NCI-H69 (cell line): ENCODE results near the gene ANO7.
A peak's percentile ranks its signal among the peaks of the same experiment; 100 is the strongest.

Source experiments
- DNase-seq: peaks from one replicate; lab custom pipeline; 2025; lab: John Stamatoyannopoulos, UW

Gene ANO7

DNA sequence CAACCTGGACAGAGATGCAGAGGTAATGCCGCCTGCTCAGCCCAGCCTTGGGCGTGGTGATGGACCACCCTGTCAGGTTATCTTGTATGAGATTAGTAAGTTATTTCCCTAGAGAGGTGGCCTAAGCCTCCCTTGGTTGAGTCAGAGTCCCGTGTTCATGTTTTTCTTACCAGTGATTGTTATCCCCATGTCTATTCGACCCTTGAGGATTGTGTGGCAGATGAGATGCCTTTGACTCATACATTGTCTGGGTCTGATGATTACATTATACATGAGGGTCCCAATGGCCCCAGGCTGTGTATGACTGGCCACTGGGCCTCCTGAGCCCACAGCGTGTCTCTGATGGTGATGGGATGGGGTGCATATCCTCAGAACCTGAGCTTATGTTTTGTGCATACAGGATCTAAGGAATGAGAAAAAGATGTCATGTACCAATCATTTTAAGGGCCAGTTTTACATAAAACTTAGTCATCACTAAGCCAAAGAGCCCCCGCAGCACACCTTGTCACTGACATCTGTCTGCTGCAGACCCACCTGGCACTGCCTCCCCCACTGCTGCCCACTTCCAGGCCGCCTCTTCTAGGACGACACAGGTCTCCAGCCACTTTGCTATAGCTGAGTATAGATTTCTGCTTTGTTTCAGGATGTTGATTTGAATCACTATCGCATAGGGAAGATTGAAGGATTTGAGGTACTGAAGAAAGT is 30.5 kb upstream of the ANO7 start:
- DNase-seq, result no peak

DNA sequence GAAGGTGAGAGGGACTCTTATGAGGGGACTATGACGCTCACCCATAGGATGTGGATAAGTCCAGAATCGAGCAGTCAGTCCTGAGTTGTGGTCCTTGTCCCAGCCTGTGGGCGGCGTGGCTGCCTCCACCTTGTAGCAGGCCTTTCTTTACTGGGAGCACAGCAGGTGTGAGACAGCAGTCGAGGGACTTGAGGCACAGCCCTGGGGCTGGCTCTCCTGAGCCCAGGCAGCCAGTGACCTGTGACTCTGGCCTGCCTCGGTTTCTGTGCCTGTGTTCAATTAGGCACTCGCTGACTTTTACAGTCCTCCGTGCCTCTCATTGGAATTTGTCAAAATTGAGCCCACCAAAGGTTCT is 30.0 kb upstream of the ANO7 start:
- DNase-seq, result no peak

DNA sequence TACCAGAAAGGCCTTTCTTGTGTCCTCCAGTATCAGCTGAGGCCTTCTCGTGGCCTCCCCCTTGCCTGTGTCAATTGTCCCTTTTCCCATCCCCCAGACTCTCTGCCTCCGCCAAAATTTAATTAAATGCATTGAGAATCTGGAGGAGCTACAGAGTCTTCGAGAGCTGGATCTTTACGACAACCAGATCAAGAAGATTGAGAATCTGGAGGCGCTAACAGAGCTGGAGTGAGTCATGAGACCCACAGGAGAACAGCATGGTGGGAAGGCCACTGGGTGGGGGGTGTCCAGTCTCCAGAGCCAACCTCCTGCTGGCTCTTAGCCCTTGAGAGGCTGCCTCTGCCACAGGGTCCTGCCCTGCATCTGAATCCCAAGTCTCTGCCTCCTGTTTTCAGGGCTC is 29.4 kb upstream of the ANO7 start:
- no peak for DNase-seq

DNA sequence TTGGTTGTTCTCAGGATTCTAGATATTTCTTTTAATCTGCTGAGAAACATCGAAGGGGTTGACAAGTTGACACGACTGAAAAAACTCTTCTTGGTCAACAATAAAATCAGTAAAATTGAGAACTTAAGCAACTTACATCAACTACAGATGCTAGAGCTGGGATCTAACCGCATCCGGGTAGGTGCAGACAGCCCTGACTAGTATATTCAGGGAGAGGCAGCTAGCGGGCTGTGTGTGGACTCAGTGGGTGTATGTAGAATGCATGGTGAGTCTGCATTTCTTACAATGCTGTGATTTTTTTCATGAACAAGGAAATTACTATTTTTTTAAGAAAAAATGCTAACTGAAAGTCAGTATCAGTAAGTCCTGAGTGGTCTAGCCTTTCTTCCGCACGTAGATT is 28.2 kb upstream of the ANO7 start:
- DNase-seq, result no peak

DNA sequence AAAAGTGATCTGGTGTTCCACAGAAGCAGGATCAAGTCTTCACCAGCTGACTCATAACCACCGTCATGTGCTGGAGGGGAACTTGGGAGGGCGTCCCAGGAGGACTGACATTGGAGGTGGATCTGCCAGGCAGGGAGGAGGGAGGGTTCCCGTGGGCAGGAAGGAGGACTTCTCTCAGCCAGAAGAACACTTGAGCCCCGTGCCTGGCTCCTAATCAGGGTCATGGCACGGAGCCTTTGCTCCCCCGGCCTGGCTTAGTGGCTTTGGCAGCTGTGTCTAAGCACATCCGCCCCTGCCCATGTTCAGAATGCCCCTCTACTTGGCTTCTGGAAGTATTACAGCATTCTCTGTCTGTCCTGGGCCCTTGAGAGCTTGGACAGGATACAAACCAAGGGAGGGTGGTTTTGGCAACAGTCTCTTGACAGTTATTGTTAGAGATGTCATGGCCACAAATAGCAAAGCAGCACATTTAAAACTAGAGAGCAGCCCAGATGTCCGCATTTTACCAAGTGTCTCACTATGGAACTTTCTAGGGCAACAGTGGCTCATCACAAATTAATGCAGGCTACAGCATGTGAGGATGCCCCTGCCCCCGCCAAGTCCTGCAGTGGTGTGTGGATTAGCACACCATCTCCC is 26.7 kb upstream of the ANO7 start:
- DNase-seq, result no peak

DNA sequence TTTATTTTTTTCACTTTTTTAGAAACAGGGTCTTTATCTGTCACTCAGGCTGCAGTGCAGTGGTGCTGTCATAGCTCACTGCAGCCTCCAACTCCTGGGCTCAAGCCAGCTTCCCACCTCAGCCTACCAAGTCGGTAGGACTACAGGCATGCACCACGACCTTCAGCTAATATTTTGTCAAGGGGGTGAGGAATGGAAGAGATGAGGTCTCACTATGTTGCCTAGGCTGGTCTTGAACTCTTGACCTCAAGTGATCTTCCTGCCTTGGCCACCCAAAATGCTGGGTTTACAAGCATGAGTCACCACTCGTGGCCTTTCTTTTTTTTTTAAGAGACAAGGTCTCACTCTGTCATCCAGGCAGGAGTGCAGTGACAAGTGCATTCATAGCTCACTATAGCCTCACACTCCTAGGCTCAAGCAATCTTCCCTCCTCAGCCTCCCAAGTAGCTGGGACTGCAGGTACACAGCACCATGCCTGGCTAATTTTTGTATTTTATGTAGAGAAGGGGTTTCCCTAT is 24.8 kb upstream of the ANO7 start:
- DNase-seq, result no peak

DNA sequence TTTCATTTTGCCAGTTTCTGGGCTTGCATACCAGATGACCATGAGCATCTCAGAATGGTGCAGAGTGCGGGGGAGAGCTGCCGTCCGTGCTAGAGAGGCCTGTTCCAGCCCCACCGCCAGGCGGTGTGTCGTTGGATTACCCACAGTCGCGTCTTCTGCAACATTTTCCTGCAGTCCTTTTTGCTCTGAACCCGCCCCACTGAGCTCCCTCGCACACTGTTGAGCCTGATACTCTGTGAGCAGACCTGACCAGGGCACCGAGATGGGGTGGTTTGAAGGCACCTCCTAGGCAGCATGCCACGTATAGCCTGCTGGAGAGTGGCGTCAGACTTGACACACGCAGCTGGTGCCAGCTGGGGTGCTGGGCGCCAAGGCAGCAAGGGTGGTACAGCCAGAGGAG is 20.1 kb upstream of the ANO7 start:
- no peak for DNase-seq

DNA sequence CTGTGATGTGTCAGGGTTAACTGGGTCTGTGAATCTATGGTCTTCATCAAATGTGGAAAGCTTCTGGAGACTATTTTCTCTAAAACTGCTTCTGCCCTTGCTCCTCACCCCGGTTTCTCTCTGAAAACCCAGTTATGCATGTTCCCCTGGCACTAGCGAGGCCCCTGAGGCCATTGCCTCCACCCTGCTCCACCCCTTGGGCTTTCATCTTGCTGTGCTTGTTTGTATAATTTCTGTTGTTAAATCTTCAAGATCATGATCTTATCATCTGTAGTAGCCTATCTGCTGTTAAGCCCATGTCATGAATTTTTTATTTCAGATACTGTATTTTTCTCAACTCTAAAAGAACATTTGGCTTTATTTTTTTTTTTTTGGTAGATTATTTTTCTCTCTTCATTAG is 14.9 kb upstream of the ANO7 start:
- DNase-seq, result no peak

DNA sequence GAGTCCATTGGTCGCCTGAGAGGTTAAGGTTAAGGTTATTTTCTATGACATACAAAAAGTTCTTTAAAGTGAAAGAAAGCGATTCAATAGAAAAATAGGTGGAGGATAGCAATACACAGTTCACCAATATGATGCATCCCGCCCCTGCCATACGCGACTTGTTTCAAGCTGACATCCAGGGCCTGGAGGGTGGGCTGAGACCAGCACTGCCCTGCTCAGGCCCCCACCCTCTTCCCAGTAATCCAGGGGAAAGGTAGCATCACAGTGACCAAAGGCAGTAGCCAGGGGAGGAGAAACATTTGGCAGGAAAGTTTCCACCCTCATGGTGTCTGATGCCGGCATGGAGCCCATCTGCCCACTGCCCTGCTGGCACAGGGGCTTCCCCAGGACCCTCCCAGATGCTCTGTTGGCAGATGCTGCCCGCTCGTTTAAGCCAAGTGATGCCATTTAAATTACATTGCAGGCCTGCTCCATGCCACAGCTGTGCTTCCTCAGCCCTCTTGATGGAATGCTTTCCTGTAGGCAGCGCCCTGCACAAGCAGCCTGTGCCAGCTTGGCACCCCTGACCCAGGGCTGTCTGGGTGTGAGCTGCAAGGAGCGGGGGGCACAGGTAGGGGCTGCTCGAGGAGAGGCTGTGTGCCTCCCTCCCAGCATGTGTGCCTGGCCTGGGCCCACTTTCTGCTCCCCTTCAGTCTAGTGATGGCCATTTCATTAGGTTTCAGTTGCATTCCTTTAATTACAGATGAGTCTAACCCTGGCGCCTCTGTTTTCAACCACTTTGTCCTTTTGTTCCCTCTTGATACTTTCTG is 10.7 kb upstream of the ANO7 start:
- DNase-seq, result no peak

DNA sequence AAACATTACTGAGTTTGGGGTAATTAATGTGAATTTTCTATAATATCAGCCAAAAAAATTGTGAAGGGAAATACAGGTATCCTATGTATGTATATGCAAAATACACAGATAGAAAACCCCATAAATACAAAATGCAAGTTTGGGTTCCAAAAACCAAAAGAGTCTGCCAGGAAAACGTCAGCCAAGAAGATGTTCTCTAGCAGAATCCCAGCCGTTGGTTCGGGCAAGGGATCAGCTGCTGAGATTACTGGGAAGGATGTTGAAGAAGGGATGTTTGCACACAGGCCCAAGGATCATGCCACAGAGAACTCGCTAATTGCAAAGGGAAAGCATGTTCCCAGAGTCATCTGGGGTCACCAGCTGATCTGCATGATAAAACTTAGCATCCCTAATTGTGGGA is 9.5 kb upstream of the ANO7 start:
- no peak for DNase-seq

DNA sequence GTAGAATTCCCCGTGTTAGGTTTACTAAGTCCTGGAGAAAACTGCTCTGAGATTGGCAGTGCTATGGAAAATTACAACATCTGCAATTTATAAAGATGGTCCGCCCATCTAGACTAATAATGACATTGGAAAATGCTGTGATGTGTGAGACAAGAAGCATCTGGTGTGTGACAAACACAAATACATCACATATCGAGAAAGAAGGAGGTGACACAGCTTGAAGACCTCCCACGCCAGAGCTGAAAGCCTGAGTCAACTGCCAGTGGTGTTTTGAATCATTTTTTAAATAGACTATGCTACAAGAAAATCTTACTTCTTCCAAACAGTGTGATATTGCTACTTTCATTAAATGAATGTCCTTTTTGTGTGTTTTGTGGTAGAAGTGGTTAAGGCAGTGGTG is 8.6 kb upstream of the ANO7 start:
- no peak for DNase-seq

DNA sequence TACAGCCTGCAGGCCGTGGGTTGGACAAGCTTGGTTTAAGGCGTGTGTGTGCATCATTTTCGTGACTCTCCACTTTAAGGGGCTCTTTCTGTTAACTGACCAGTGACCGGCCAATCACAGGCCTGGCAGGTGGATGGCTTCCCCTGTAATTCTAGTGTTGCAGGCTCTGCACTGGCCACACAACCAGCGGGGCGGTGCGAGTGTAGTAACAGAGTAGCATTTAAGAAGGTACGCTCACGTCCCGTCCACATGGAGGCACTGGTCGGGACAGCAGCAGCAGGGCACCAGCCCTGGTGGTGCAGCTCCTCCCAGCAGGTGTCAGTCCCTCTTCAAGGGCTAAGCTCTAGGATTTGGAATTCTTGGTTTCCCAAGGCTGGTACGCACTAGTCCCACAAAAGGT is 8.0 kb upstream of the ANO7 start:
- DNase-seq, result no peak

DNA sequence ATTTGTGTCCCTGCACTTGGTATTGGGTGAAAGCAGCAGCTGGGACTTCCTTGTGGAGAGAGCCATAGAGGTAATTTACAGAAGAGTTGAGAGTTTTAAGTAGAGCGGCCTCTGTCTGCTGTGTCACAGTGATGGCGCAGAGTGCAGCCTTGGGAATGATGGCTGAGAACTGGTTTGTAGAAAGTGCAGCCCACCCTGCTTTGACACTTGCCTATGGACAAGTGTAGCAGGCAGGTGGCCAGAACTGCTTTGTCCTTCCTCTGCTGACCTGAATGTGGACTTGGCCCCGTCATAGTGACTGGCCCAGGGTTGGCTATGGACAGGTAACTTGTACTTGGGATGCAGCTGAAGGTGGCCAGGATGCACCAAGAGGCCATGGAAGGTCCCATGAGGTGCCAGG is 6.4 kb upstream of the ANO7 start:
- DNase-seq, result no peak

DNA sequence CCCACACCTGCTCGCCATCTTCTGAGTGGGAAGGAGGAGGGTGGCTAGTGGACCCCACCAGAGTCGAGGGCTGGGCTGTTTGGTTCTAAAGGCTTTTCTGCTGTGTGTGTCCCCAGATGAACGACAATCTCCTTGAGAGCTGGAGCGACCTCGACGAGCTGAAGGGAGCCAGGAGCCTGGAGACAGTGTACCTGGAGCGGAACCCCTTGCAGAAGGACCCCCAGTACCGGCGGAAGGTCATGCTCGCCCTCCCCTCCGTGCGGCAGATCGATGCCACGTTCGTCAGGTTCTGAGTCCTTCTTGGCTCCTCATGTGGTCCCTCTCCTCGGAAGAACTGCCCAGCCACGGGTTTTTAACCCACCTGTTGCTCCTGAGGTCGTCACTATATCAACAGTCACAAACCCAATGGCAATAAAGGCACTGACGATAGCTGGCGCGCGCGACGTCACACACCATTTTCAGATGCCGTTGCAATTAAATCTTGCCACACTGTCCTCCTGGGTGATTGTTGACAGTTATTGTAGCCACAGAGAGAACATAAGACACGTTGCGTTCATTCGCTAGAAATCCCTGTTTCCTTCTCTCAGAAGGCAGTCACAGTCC is 5.8 kb upstream of the ANO7 start:
- DNase-seq, result no peak

DNA sequence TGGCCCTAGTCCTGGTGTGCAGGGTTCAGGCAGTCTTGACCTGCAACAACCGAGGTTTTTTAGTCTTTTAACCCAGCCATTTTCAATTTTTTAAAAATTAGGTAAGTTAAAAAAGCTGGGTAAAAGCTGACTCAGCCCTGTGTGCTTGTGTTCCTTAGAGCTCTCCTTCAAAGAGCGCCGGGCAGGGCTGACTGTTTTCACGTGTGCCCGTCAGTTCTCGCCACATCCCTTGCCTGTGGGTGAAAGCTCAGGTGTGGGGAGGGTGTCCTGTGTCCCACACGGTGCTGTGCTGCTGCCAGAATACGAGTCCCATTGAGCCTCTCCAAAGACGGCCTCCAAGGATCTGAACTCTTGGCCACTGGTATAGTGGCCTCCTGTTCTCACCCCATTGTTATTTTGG is 5.3 kb upstream of the ANO7 start:
- DNase-seq, result no peak

DNA sequence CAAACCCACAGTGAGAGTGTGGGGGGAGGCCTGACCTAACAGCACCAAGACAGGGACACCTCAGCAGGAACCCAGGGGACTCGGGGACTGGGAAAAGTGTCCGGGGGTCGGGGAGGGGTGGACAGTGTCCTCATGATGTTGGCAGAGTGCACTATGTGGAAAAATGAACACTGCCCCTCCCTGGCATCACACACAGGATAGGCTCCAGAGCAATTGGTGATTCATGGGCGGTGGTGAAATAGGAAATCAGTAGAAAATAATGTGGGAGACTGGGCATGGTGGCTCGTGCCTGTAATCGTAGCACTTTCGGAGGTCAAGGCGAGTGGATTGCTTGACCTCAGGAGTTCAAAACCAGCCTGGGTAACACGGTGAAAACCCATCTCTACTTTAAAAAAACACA is 3.6 kb upstream of the ANO7 start:
- DNase-seq, result no peak

DNA sequence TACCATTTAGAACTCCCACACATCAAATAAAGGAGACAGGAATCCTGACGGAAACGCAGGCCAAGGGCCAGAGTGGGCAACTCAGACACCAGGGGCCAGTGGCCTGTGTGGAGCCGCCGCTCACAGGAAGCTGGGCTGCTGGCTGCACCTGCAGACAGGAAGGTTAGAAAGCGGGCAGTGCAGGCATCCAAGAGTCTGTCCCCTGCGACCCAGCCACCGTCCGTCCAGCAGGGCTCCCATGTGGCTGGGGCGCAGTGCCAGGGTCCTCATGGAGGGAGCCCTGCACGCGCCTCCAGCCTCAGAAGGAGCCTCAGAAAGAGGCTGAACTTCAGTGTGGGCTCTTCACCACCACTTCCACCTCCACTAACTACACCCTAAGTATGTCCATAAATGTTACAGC is 2.5 kb upstream of the ANO7 start:
- no peak for DNase-seq

DNA sequence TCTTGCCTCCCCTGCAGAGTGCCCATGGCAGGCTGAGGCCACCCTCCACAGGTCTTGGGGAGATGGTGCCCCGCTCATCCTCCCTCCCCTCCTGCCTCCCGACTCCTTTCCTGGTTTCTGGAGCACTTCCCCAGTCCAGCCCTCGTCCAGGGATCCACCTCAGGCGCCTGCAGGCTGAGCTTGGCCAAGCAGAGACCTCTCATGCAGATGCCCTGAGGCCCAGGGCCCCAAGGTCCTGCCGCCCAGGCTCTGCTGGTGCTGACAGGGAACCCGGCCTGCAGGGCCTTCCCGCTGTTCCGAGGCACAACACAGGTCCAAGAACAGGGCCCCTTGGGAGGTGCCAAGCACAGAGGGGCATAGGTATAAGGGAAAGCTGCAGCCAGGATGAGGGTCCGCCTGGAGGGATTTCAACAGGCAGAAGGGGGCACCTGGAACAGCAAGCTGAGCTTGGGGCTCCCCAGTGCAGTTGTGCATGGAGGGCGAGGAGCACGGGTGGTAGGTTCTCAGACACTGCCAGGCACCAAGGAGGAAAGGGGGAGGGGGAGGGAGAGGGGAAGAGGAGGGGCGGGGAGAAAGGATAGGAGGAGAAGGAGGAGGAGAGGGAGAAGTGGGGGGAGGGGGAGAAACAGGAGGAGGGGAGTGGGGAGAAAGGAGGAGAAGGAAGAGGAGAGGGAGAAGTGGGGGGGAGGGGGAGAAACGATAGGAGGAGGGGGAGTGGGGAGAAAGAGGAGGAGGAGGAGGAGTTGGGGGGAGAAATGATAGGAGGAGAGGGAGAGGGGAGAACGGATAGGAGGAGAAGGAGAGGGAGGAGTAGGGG is 1.2 kb upstream of the ANO7 start:
- peak; percentile 24 for DNase-seq

DNA sequence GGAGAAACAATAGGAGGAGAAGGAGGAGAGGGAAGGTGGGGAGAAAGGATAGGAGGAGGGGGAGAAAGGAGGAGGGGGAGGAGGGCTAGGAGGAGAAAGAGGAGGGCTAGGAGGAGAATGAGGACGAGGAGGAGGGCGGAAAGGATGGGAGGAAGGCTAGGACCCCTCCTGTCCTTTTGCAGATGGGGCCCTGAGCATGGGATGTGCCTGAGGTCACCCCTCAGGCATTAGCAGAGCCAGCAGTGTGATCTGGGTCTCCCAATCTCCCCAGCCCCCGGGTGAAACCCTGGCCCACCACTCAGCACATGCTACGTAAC is 601 bp upstream of the ANO7 start:
- no peak for DNase-seq

DNA sequence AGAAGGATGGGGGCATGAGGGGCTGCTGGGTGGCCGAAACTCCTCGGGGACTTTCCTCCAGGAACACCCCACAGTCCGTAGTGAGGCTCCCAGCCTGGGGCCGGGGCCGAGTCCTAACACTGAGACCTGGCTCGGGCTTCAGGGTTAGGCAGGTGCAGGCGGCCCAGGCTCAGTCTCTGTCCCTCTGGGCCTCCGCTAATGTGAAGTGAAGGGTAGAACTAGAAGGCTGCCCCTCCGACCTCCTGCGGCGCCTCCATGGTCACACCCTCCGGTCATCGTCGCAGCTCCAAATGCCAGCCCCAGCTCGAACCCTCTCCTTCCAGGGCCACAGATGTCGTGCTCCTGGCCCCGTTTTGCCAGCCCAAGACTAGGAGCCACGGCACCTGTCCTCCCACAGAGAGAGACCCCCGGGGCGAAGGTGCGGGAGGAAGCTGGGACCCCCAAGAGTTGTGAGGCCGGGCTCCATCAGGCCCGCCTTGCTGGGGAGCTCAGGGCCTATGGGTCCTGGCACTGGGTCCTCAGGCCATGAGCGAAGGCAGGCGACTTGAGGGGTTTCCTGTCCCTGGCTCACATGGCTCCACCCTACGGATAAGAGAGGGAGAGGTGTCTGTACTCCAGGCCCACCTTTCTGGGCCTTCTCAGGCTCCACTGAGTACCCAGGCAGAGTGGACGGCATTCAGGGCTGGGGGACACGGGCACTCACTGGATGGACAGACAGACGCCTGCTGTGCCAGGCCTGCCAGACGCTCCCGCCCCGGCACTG is 797 bp downstream of the ANO7 start:
- no peak for DNase-seq

DNA sequence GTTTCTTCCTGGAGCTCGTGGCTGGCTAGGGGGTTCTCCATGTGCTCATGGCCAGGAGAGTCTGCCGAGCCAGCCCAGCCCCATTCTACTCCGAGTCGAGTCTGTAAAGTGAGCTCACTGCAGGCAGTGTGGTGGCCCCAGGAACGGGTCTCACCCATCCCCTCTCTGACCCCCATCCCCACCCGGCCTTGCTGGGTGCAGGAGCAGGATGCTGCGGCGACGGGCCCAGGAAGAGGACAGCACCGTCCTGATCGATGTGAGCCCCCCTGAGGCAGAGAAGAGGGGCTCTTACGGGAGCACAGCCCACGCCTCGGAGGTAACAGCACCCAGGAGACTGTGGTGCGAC is 1.4 kb downstream of the ANO7 start:
- no peak for DNase-seq
